GM19467 (cell line): ENCODE measurements around the gene UMAD1.
A peak's percentile ranks its signal among the peaks of the same experiment; 100 is the strongest.
"Not testable (repeated sequence)": the region's sequence is repeated elsewhere in the genome, so short reads cannot be mapped to it uniquely, and the experiment has no call there.

Experiments
- ATAC-seq: cut with Tn5 transposase; IDR thresholded peaks from one replicate; pipeline ENCODE4 v1.9.1; 2021; ENCODE audit warnings: mild to moderate bottlenecking, moderate library complexity; ENCODE audit not compliant: unreplicated experiment

The UMAD1 gene

GRCh38 chr7:7820939-7821338 is 180.4 kb downstream of the UMAD1 start:
- ATAC-seq = peak; percentile 34

DNA sequence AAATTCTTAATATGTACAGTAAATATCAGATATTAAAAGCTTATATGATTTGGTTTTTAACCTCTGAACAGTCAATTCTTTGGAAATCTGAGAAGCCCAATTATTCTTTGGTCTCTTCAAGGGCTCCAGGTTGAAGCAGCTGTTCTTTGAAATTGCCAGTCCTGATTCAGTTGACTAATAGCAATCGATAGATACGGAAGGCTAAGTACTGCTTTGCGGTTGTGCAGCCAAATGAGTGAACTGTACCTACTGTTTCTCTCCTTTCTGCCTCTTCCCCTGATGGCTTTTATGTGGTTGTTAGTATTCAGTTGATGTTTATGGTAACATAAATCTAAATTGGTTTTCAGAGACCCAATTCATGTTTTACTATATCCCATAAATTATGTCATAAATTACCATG is 181.0 kb downstream of the UMAD1 start:
- no peak for ATAC-seq

GRCh38 chr7:7825294-7825693 is 184.7 kb downstream of the UMAD1 start:
- ATAC-seq = not testable (repeated sequence)

GRCh38 chr7:7829667-7830066 is 189.1 kb downstream of the UMAD1 start:
- ATAC-seq = no peak

GRCh38 chr7:7830122-7830878 is 189.7 kb downstream of the UMAD1 start:
- ATAC-seq = no peak

GRCh38 chr7:7832518-7832917 is 192.0 kb downstream of the UMAD1 start:
- no peak for ATAC-seq

DNA sequence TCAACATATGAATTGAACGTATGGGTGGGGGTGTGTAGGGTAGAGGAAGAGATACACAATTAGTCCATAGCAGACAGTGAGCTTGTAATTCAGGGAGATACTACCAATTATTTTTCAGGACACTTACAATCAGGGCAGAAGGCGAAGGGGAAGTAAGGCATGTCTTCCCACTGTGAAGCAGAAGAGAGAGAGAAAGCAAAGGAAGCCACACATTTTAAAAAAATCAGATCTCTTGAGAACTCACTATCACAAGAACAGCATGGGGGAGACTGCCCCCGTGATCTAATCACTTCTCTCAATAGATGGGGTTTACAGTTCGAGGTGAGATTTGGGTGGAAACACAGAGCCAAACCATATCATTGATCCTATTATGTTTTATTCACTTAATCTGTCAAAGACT is 194.2 kb downstream of the UMAD1 start:
- ATAC-seq = no peak

GRCh38 chr7:7841027-7841426 is 200.5 kb downstream of the UMAD1 start:
- ATAC-seq = no peak

- ATAC-seq = no peak
Measured at GRCh38 chr7:7843240-7843639, 202.7 kb downstream of the UMAD1 start.

DNA sequence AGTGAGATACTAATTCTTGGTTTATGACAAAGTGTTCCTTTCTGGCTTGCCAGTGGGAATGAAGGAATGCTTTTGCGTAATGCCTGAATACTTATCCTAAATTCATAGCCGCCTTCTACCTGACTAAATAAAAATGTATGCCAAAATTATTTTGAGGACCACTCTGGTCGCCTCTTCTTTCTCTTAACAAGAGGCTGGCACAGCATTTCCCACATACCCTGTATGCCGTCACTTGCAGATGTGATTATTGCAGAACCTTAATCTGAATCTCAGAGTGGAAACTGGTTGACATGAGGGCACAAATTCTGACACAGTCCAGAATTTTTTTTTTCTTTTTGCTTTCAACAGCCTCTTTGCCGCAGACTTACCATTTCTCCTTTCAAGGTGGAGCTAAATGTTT is 203.4 kb downstream of the UMAD1 start:
- ATAC-seq = no peak

DNA sequence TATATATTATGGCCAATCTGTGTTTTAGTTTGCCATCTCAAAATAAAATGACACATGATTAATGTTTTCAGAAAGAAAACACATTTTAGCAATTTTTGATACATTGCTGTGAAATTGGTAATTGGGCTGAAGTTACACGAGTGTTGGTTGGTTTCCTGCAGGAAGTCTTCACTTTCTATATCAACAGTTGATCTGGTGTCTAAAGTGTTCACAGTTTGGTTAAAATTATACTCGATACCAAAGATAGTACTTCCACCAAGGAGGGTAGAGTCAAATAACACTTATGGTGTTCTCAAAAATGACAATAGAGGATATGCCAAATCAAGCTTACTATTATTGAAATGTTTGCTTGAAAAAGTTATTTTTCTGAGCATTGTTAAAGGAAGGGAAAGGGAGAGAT is 207.7 kb downstream of the UMAD1 start:
- ATAC-seq = peak; percentile 88

DNA sequence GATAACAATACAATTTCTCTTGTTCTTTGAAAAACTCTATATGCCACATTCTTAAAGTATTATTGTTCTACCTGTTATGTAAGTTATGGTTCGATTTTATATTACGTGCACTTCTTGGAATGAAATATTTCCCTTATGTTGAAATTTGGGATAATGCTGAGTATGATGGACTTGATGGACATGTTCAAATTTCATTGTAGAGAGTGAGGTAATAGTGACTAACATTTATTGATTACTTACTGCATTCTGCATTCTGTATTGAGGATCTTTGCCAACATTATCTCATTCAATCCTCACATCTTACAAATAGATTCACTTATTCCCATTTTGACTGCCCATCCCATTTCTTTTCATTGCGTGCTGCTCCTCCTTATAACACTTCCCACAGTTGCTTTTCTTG is 208.3 kb downstream of the UMAD1 start:
- no peak for ATAC-seq

DNA sequence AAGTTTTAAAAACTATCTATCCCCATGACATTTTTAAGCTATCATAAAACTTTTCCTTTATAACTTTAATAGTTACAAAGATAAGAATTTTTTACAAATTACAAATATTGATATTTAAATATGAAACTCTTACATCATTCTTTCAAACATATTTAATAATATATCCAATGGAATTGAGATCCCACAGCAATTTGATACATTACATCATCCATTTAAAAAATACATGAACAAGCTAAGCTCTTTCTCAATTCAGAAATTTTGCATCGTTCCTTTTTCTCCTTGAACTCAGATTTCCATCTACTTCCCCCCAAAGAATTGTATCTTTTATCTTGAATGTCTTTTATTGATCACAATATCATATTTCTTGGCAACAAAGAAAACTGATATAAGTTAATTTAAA is 209.6 kb downstream of the UMAD1 start:
- no peak for ATAC-seq

GRCh38 chr7:7851381-7851780 is 210.8 kb downstream of the UMAD1 start:
- no peak for ATAC-seq

- ATAC-seq = no peak
Measured at GRCh38 chr7:7851991-7852390, 211.4 kb downstream of the UMAD1 start.

DNA sequence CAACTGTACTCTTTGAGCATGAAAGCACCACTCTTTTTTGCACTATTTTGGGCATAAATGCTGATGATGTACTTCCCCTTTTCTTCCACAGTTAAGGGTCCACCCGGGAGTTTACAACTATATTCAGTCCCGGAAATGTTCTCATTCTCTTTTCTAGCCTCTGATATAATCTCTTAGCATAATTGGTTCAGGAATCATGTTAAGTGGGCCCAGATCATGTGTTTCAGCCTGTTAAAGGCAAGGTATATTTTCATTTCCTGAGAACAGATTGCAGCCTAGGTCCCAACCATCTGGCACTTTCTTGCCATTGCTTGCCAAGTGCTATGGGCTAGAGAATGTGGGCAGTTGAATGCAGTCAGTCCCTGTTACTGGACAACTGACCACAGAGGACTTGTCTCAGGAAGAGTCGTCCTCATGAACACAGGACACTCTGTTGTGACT is 216.6 kb downstream of the UMAD1 start:
- ATAC-seq = no peak

DNA sequence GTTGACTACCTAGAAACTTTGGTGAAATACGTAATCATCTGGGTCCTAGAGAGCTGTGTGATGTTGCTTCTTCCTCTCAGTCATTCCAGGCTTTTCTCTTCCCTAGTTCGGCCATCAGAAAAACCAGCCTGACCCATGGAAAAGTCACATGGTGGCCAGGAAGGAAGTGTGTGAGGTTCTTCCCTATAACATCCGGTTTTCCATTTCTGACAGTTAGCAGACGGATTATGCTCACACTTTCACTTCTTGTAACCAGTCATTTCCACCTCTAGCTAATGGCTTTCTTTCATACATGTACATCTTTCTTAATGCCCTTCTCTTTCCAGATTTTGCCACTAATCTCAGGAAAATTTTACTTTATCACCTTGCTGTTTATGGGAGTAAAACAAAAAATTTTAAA is 218.0 kb downstream of the UMAD1 start:
- ATAC-seq = no peak

DNA sequence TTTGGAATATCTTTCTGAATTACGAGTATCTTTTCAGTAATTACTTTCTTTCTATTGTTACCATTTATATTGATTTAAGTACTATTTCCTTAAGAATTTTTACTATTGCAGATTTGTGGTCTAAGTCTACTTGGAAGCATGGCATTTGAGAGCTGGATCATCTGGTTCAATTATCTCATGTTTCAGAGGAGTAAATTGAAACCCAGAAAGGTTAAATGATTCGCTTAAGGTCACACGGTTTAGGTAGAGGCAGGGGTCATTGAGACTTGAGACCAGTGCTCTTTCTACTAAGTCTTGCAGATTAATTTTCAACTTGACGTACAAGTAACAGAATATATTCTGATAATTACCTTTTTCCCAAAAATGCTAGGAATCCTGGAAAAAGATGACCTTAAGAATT is 218.9 kb downstream of the UMAD1 start:
- ATAC-seq = no peak

- ATAC-seq = no peak
Measured at GRCh38 chr7:7861211-7861633, 220.7 kb downstream of the UMAD1 start.

GRCh38 chr7:7862393-7862792 is 221.8 kb downstream of the UMAD1 start:
- no peak for ATAC-seq

GRCh38 chr7:7867846-7868571 is 227.5 kb downstream of the UMAD1 start:
- ATAC-seq = no peak

- ATAC-seq = no peak
Measured at GRCh38 chr7:7868572-7868899, 228.0 kb downstream of the UMAD1 start.

DNA sequence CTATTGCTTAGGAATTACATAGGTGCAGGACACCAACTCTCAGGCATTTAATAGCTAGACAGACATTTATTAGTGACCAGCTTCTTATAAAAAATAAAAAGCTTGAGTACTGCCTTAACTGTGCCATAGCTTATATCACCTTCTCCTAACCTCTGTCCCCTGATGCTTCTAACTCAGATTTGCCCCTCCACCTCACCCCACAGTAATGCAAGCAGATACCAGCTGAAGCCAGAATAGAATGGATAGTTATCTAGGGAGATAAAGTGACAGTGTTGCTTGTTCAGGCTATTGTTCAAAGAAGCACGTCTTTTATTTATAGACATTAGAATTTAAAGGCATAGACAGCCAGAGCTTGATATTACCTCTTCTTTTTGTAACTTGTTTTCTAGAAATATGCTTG is 228.5 kb downstream of the UMAD1 start:
- no peak for ATAC-seq
